Gastroesophageal sphincter (tissue), 3 donors: ENCODE data around the gene PNPLA8.

Experiments
- EP300 ChIP-seq: sonication (generic); formaldehyde crosslinking; IDR thresholded peaks from one replicate; pipeline ENCODE4 v1.6.1; 2017; ENCODE audit warnings: antibody characterized with exemption, mild to moderate bottlenecking
- POLR2A ChIP-seq, 2 donors: fragments of 450-650 bp; IDR thresholded peaks; one replicate each; pipeline ENCODE4 v1.6.1; 2017; ENCODE audit warnings: antibody characterized with exemption in 2 of 2, mild to moderate bottlenecking in 2 of 2, moderate library complexity in 1 of 2
- POLR2AphosphoS5 ChIP-seq: sonication (generic); formaldehyde crosslinking; IDR thresholded peaks from one replicate; pipeline ENCODE4 v1.6.1; 2017; ENCODE audit warnings: antibody characterized with exemption
- TF ChIP-seq, protein P1 (sequence below), 4 experiments: fragments of 200-600 bp in 2 of 4; fragments of 450-650 bp in 2 of 4; sonication (generic) in 1 of 4; IDR thresholded peaks; one replicate each; pipeline ENCODE4 v1.5.1; 2017 to 2019; ENCODE audit warnings: antibody characterized with exemption in 4 of 4, mild to moderate bottlenecking in 2 of 4, moderate library complexity in 2 of 4

- TF ChIP-seq, protein P1, sequence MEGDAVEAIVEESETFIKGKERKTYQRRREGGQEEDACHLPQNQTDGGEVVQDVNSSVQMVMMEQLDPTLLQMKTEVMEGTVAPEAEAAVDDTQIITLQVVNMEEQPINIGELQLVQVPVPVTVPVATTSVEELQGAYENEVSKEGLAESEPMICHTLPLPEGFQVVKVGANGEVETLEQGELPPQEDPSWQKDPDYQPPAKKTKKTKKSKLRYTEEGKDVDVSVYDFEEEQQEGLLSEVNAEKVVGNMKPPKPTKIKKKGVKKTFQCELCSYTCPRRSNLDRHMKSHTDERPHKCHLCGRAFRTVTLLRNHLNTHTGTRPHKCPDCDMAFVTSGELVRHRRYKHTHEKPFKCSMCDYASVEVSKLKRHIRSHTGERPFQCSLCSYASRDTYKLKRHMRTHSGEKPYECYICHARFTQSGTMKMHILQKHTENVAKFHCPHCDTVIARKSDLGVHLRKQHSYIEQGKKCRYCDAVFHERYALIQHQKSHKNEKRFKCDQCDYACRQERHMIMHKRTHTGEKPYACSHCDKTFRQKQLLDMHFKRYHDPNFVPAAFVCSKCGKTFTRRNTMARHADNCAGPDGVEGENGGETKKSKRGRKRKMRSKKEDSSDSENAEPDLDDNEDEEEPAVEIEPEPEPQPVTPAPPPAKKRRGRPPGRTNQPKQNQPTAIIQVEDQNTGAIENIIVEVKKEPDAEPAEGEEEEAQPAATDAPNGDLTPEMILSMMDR (IDR thresholded peaks at IDR 0.05): no peak
- TF ChIP-seq EP300 (no peak), POLR2AphosphoS5 (no peak), POLR2A (IDR thresholded peaks at IDR 0.05) (no peak)
These were observed 68.9 kb downstream of the PNPLA8 start for GRCh38 chr7:108456845-108457540.
